ENCODE data around the gene PPP2R5D. TPM values are rescaled to one million over a fixed set of nuclear protein-coding genes. Genes with fewer than 3 reads are reported as not detected.

Gene PPP2R5D
- total RNA-seq, 1 donor from 2014 or later: 52.1 TPM

DNA sequence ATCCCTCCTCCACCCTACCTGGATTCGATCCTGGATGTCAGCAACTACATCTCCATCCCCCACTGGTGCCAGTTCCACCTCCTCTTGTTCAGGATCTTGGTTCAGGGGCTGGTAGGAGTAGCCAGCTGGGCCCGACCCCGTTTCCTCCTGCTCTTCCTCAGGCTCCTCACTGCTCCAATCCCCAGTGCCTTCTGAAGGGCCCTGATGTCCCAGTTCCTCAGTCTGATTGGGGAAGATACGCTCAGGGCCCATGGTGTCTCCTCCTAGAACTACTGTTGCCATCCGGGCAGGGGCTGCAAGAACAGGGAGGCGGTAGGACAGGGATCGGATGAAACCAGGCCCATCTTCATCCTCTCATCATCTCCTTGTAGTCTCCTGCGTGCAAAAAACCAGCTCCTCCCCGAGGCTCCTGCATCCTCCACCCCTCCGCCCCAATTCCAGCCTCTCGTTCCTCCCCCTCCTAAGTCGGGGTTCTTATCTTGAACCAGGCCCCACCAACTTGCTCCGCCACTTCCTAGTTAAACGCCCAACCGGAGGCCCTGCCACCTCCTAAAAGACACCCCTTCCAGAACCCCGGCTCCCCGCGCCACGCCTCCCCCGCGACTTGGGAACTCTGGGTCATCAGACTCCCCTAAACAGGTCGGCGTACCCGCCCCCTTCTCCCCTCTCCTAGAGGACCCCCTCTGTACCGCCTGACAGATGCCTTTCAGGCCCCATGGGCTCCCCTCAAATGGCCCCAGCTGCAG lies 28.9 kb downstream of the PPP2R5D start:
- no peak for DNase-seq (ENCODE audit: low spot score)
- peaks cover 2% of the 10 kb centered on the region for H3K27me3 Mint-ChIP-seq (ENCODE audit: insufficient read depth)
- peak overlapping the region; percentile 74 for H3K27ac Mint-ChIP-seq
- intact Hi-C loops (cut with micrococcal nuclease): loop anchor here (1.0 to 5.0 kb wide), 4 partner anchors 8 to 451 kb away; partner anchors contain the start of genes PEX6, PPP2R5D, RRP36 and UBR2
- H3K9me3 Mint-ChIP-seq: no peaks in the 10 kb centered on the region
- H3K4me3 Mint-ChIP-seq: peak overlapping the region; percentile 93
- peaks cover 35% of the 10 kb centered on the region for H3K36me3 Mint-ChIP-seq (ENCODE audit: low read depth)
- H3K4me1 Mint-ChIP-seq (ENCODE audit: low read depth): peaks cover 41% of the 10 kb centered on the region

DNA sequence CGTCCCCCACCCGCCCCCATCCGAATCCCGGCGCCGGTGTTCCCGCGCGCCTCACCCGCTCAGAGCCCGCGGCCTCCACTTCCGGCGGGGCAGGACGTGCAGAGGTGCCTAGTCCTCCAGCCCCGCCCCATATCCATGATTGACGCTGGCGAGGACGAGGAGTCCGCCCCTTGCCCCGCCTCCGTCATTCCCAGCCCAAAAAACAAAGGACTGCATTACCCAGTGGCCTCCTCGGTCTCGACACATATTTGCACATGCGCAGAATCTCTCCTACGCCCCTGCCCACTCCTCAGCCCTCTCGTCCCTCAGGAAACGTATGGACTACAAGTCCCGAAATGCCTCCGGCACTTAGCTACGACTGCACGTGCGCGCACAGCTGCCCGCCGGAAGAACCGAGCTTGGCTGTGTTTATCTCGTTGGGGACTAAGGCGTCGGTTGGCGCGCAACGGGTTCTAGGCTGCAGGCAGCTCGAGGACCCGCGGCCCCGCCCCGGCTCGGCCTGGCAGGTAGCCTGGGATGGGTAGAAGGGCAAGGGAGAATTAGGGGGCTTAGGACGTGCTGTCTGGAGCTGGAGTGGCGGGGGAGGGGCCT lies 29.6 kb downstream of the PPP2R5D start, which contains the start of the genes KLHDC3 and MEA1:
KLHDC3 (plus strand) TSS at position 407 of the 591 bp plus-strand sequence. CDS start 2,944 bp downstream, outside the sequence.
MEA1 (minus strand) TSS at position 104 of the 591 bp plus-strand sequence. CDS start 133 bp downstream, outside the sequence.
- intact Hi-C loops (cut with micrococcal nuclease): loop anchor here (1.0 to 5.0 kb wide), 12 partner anchors 7 to 615 kb away; partner anchors contain the start of genes ABCC10, CNPY3, CUL7 and GTPBP2
- peaks cover 32% of the 10 kb centered on the region for H3K36me3 Mint-ChIP-seq (ENCODE audit: low read depth)

DNA sequence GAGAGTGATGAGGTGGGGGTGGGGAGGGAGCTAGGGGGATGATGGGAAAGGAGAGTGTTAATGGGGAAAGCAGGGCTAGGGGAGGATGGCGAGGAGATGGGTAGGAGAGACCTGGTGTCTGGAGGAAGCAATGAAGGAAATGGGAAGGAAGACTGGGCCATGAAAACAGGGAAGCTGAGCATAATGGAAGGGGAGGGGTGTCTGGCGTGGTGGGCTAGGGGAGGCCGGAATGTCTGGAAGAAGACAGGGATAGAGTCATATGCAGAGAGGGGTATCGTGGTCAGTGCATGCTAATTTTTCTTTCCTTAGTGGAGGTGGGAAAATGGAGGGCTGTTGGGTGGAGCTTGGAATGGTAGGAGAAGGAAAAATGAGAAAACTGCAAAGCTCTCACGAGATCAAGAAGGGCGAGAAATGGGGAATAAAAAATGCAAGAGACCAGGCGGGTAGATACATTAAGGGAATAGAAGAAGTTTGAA lies 30.1 kb downstream of the PPP2R5D start:
- DNase-seq (ENCODE audit: low spot score): no peak
- Mint-ChIP-seq H3K27ac (peak overlapping the region; percentile 78), H3K4me1 (ENCODE audit: low read depth) (peaks cover 46% of the 10 kb centered on the region), H3K27me3 (ENCODE audit: insufficient read depth) (peaks cover 2% of the 10 kb centered on the region), H3K4me3 (peak overlapping the region; percentile 93), H3K9me3 (no peaks in the 10 kb centered on the region), H3K36me3 (ENCODE audit: low read depth) (peaks cover 32% of the 10 kb centered on the region)
- intact Hi-C loops (cut with micrococcal nuclease): loop anchor here (1.0 to 5.0 kb wide), 9 partner anchors 39 to 615 kb away; partner anchors contain the start of genes ABCC10, CNPY3, CUL7 and GTPBP2

More for the DNA sequence above, 29.6 kb downstream of the PPP2R5D start, which contains the start of the genes KLHDC3 and MEA1:
- Mint-ChIP-seq H3K4me1 (ENCODE audit: low read depth) (peaks cover 41% of the 10 kb centered on the region), H3K9me3 (no peaks in the 10 kb centered on the region), H3K4me3 (peak within 1 kb of the TSS; percentile 93), H3K27ac (peak within 1 kb of the TSS; percentile 78), H3K27me3 (ENCODE audit: insufficient read depth) (peaks cover 2% of the 10 kb centered on the region)
- peak; percentile 99 for DNase-seq (ENCODE audit: low spot score)

DNA sequence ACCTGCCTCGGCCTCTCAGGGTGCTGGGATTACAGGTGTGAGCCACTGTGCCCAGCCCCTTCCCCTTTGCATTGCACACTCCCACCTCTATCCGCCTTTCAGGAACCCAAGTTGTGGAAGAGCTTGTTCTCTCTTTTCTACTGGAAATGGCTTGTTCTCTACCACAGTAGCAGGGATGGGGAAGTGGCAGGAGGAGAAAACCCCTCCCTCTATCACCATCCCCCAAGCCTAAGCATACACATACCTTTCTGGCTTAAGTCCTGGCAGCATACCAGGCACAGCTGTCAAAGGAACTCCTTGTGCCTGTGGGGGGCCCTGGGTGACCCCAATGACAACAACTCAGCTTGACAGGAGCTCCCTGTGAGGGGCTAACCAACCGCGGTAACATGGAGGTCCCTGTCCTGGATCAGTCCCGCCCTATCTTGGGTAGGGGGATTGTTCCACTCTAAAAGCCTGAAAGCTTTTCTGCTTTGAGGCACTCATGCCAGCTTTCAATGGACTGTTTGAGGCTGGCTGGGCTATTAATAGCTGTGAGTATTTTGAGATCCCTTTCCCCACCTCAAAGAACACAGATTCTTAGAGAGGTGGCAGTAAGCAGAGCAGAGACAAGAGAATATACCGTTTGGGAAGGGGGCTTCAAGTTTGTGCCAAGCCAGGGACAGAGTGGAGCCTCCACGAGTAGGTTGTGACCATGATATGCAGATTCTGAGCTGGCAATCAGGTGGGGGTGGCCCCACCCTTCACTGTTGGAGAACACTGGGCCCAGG lies 32.0 kb downstream of the PPP2R5D start:
- Mint-ChIP-seq H3K4me1 (ENCODE audit: low read depth) (peaks cover 53% of the 10 kb centered on the region), H3K36me3 (ENCODE audit: low read depth) (peaks cover 36% of the 10 kb centered on the region), H3K9me3 (no peaks in the 10 kb centered on the region), H3K27me3 (ENCODE audit: insufficient read depth) (peaks cover 2% of the 10 kb centered on the region), H3K4me3 (peak overlapping the region; percentile 50), H3K27ac (peak overlapping the region; percentile 53)
- DNase-seq (ENCODE audit: low spot score): no peak
- intact Hi-C loops (cut with micrococcal nuclease): no loop called here

DNA sequence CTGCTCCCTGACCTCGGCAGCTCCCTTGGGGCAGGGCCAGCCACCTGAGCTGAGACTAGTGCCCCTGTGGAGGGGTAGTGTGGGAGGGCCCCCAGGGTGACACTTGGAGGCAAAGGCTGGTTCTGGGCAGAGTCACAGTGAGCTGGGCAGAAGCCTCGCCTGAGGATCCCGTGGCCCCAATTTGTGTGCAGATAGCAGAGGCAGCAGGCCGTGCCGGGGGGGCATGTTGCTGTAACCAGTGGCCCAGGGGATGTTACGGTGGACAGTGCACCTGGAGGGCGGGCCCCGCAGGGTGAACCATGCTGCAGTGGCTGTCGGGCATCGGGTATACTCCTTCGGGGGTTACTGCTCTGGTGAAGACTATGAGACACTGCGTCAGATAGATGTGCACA lies 32.6 kb downstream of the PPP2R5D start:
- intact Hi-C loops (cut with micrococcal nuclease): no loop called here
- no peak overlapping the region for H3K4me3 Mint-ChIP-seq
- H3K9me3 Mint-ChIP-seq: no peaks in the 10 kb centered on the region
- peaks cover 52% of the 10 kb centered on the region for H3K4me1 Mint-ChIP-seq (ENCODE audit: low read depth)
- peaks cover 36% of the 10 kb centered on the region for H3K36me3 Mint-ChIP-seq (ENCODE audit: low read depth)
- peaks cover 2% of the 10 kb centered on the region for H3K27me3 Mint-ChIP-seq (ENCODE audit: insufficient read depth)
- no peak for DNase-seq (ENCODE audit: low spot score)
- H3K27ac Mint-ChIP-seq: no peak overlapping the region

DNA sequence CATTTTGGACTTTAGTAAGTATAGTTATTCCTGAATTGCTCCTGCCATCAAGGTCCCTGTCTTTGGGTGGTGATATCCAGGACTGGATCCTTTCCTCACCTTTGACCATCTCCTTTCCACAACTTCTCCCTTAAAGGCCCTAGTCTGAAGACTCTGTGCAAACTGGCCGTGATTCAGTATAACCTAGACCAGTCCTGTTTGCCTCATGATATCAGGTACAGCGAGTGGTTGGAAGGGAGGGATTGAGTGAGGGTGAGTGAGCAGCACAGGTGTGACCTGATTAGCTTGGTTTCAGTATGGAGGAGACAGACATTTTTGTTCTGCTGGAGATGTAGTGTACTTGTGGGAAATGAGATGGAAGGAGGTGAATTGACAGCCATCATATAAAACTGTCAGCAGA lies 34.8 kb downstream of the PPP2R5D start:
- peak overlapping the region; percentile 76 for H3K27ac Mint-ChIP-seq
- H3K36me3 Mint-ChIP-seq (ENCODE audit: low read depth): peaks cover 25% of the 10 kb centered on the region
- H3K9me3 Mint-ChIP-seq: no peaks in the 10 kb centered on the region
- peak overlapping the region; percentile 79 for H3K4me3 Mint-ChIP-seq
- no peak for DNase-seq (ENCODE audit: low spot score)
- H3K27me3 Mint-ChIP-seq (ENCODE audit: insufficient read depth): no peaks in the 10 kb centered on the region
- peaks cover 41% of the 10 kb centered on the region for H3K4me1 Mint-ChIP-seq (ENCODE audit: low read depth)
- intact Hi-C loops (cut with micrococcal nuclease): no loop called here

DNA sequence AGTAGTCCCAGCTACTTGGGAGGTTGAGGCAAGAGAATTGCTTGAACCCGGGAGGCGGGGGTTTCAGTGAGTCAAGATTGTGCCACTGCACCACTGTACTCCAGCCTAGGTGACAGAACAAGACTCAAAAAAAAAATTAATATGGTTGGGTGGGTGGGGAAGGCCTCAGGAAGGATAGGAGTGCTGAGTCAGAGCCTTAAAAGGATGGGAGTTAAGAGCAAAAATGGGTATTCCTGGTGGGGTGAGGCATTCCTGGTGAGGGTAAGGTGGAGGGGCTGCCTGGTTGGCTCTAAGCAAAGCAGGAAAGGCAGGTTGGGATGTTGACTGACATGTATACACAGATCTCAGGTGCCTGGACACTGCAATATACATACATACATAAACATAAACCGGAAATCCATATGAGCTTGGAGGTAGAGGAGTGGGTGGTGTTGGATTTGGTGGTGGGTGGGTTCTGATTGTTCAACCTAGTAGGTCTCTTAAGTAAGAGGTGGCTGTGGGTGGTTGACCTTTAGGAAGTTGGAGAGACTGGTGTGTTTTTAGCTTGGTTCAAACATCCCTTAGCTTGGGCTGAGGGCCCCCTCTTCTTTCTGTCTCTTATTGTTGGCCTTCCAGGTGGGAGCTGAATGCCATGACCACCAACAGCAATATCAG lies 35.8 kb downstream of the PPP2R5D start:
- Mint-ChIP-seq H3K27me3 (ENCODE audit: insufficient read depth) (no peaks in the 10 kb centered on the region), H3K9me3 (no peaks in the 10 kb centered on the region), H3K4me3 (peak overlapping the region; percentile 84), H3K36me3 (ENCODE audit: low read depth) (peaks cover 34% of the 10 kb centered on the region), H3K4me1 (ENCODE audit: low read depth) (peaks cover 41% of the 10 kb centered on the region), H3K27ac (peak overlapping the region; percentile 32)
- intact Hi-C loops (cut with micrococcal nuclease): loop anchor here (2.0 kb wide), 1 partner anchor 119 kb away; no protein-coding TSS in a partner anchor
- no peak for DNase-seq (ENCODE audit: low spot score)

DNA sequence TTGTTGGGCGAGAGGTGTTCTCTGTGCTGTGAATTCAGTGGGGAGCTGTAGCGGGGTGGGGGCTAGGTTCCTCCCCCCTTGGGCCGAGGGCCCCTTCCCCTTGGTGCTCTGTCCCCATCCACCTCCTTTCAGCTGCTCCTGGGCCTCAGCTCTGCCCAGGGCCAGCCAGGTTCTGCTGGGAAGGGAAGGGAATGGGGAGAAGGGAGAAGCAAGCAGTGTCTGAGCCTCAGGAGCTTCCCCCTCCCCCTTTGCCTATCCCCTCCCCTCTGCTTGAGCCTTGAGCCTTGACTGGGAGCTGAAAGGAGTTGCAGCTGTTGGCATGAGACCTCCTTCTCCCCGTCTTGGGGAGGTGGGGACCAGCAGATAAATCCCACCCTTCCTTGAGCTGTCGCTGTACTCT lies 36.5 kb downstream of the PPP2R5D start:
- intact Hi-C loops (cut with micrococcal nuclease): loop anchor here (1.0 to 2.0 kb wide), 2 partner anchors 8 to 120 kb away; partner anchors contain the start of gene MEA1
- peaks cover 40% of the 10 kb centered on the region for H3K4me1 Mint-ChIP-seq (ENCODE audit: low read depth)
- H3K27ac Mint-ChIP-seq: peak overlapping the region; percentile 67
- no peaks in the 10 kb centered on the region for H3K27me3 Mint-ChIP-seq (ENCODE audit: insufficient read depth)
- H3K4me3 Mint-ChIP-seq: peak overlapping the region; percentile 84
- no peak for DNase-seq (ENCODE audit: low spot score)
- H3K9me3 Mint-ChIP-seq: no peaks in the 10 kb centered on the region
- H3K36me3 Mint-ChIP-seq (ENCODE audit: low read depth): peaks cover 36% of the 10 kb centered on the region

DNA sequence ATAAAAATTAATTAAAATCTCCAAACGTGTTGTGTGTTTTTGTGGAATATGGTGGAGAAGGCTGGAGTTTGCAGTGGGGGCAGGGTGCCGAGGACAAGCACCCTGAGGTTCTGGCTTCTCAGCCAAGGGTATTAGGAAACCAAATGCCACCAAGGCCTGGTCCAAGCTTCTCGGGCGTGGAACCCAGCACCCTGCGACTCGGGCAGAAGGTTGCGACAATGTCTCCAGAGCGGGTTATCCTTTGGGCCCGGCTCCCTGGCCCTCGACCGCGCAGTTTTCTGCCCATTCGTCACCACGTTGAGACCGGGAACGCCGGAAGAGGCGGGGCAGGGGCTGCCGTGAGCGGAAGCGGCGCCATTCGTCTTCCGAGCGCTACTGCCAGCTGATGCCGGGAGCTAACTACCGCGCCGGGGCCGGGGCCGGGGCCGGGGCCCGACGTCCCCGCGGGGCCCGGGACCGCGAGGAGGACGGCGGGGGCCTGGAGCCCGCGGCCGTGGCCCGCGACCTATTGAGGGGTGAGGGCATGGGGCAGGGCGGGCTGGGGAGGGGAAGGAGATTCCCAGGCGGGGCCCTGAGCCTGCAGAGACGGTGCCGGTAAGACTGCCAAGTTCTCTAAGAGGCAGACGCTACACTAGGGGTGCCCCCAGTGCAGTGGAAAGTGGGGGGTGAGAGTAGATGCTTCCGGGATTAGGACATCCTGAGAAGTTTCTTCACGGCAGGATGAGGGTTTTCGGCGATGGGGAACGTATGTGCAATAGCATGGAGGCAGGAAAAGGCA lies 37.1 kb downstream of the PPP2R5D start, which contains the start of gene RRP36:
RRP36 (plus strand) TSS at position 354 of the 778 bp plus-strand sequence; CDS start at position 386, 32 bp downstream.
- peaks cover 34% of the 10 kb centered on the region for H3K4me1 Mint-ChIP-seq (ENCODE audit: low read depth)
- H3K9me3 Mint-ChIP-seq: no peaks in the 10 kb centered on the region
- no peaks in the 10 kb centered on the region for H3K27me3 Mint-ChIP-seq (ENCODE audit: insufficient read depth)
- peak; percentile 64 for DNase-seq (ENCODE audit: low spot score)
- peak within 1 kb of the TSS; percentile 87 for H3K27ac Mint-ChIP-seq
- peaks cover 37% of the 10 kb centered on the region for H3K36me3 Mint-ChIP-seq (ENCODE audit: low read depth)
- H3K4me3 Mint-ChIP-seq: peak within 1 kb of the TSS; percentile 98
- intact Hi-C loops (cut with micrococcal nuclease): loop anchor here (1.0 to 2.0 kb wide), 2 partner anchors 8 to 121 kb away; partner anchors contain the start of gene MEA1

DNA sequence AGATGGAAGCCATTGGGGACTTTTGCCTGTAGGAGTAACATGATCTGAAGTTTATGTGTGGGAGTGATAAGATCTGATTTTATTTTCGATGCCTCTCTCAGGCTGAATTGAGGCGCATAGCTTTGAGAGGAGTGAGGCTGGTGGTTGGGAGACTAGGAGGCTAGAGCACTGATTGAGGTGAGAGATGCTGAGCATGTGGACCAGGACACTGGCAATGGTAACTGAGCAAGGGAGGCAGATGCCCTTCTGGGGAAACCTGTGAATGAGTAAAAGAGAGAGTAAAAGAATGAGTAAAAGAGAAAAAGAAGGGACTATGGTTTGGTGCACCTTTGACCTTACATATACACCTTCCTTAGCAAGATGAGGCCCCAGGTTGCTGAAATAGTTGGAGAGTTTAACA lies 40.1 kb downstream of the PPP2R5D start:
- no peak for DNase-seq (ENCODE audit: low spot score)
- H3K36me3 Mint-ChIP-seq (ENCODE audit: low read depth): peaks cover 36% of the 10 kb centered on the region
- H3K4me1 Mint-ChIP-seq (ENCODE audit: low read depth): peaks cover 20% of the 10 kb centered on the region
- H3K4me3 Mint-ChIP-seq: peak overlapping the region; percentile 61
- intact Hi-C loops (cut with micrococcal nuclease): no loop called here
- H3K9me3 Mint-ChIP-seq: no peaks in the 10 kb centered on the region
- peak overlapping the region; percentile 53 for H3K27ac Mint-ChIP-seq
- H3K27me3 Mint-ChIP-seq (ENCODE audit: insufficient read depth): no peaks in the 10 kb centered on the region

DNA sequence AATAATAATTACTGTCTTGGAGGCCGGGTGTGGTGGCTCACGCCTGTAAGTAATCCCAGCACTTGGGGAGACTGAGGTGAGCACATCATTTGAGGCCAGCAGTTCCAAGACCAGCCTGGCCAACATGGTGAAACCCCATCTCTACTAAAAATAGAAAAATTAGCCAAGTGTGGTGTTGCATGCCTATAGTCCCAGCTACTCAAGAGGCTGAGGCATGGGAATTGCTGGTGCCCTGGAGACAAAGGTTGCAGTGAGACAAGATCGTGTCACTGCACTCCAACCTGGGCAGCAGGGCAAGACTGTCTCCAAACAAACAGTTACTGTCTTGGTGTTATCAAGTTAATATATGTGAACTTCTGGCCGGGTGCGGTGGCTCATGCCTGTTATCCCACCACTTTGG lies 42.0 kb downstream of the PPP2R5D start:
- Mint-ChIP-seq H3K4me1 (ENCODE audit: low read depth) (peaks cover 13% of the 10 kb centered on the region), H3K27ac (no peak overlapping the region), H3K36me3 (ENCODE audit: low read depth) (peaks cover 34% of the 10 kb centered on the region), H3K4me3 (no peak overlapping the region), H3K27me3 (ENCODE audit: insufficient read depth) (no peaks in the 10 kb centered on the region), H3K9me3 (no peaks in the 10 kb centered on the region)
- intact Hi-C loops (cut with micrococcal nuclease): no loop called here
- DNase-seq (ENCODE audit: low spot score): no peak
